Measurements from ENCODE around the gene SLC25A20.
"Not testable (repeated sequence)": the region's sequence is repeated elsewhere in the genome, so short reads cannot be mapped to it uniquely, and the experiment has no call there.

Gene SLC25A20

GRCh38 chr3:48832684-48833083, 66.0 kb downstream of the SLC25A20 start:
- CTCF ChIA-PET = no interaction called here
- no peak for TF ChIP-seq CTCF (conservative IDR thresholded peaks at IDR 0.05; ENCODE audit: low read depth)
- POLR2A ChIA-PET (ENCODE audit: low non-redundant PET) = no interaction called here
- DNase-seq (ENCODE audit: low spot score) = no peak
- no peak overlapping the region for H3K27ac ChIP-seq

GRCh38 chr3:48830715-48831114, 68.0 kb downstream of the SLC25A20 start:
- CTCF ChIA-PET = no interaction called here
- POLR2A ChIA-PET (ENCODE audit: low non-redundant PET) = no interaction called here
- H3K27ac ChIP-seq = no peak overlapping the region
- no peak for TF ChIP-seq CTCF (conservative IDR thresholded peaks at IDR 0.05; ENCODE audit: low read depth)
- DNase-seq (ENCODE audit: low spot score) = no peak

GRCh38 chr3:48829525-48829924, 69.2 kb downstream of the SLC25A20 start:
- POLR2A ChIA-PET (ENCODE audit: low non-redundant PET); CTCF ChIA-PET; DNase-seq (ENCODE audit: low spot score); H3K27ac ChIP-seq: not testable (repeated sequence)

GRCh38 chr3:48827874-48828273, 70.8 kb downstream of the SLC25A20 start:
- CTCF ChIA-PET = interaction anchor here (0.6 kb wide), 1 partner anchor 78 kb away, joined by 4 read pairs; no protein-coding TSS in a partner anchor
- H3K27ac ChIP-seq; POLR2A ChIA-PET (ENCODE audit: low non-redundant PET); DNase-seq (ENCODE audit: low spot score): not testable (repeated sequence)

- ChIA-PET POLR2A (ENCODE audit: low non-redundant PET) (no interaction called here), CTCF (no interaction called here)
- no peak overlapping the region for H3K27ac ChIP-seq
- no peak for DNase-seq (ENCODE audit: low spot score)
- TF ChIP-seq CTCF (conservative IDR thresholded peaks at IDR 0.05; ENCODE audit: low read depth) = no peak
These were observed 72.2 kb downstream of the SLC25A20 start for GRCh38 chr3:48826451-48826850.

GRCh38 chr3:48820612-48821324, 77.9 kb downstream of the SLC25A20 start:
- TF ChIP-seq CTCF (conservative IDR thresholded peaks at IDR 0.05; ENCODE audit: low read depth) = no peak
- no peak for DNase-seq (ENCODE audit: low spot score)
- ChIA-PET POLR2A (ENCODE audit: low non-redundant PET) (no interaction called here), CTCF (interaction anchor here (0.6 kb wide), 1 partner anchor 13 kb away, joined by 8 read pairs; no protein-coding TSS in a partner anchor)
- no peak overlapping the region for H3K27ac ChIP-seq

GRCh38 chr3:48819234-48820221, 79.2 kb downstream of the SLC25A20 start:
- POLR2A ChIA-PET (ENCODE audit: low non-redundant PET) = no interaction called here
- no peak for DNase-seq (ENCODE audit: low spot score)
- CTCF ChIA-PET = no interaction called here
- H3K27ac ChIP-seq = no peak overlapping the region
- no peak for TF ChIP-seq CTCF (conservative IDR thresholded peaks at IDR 0.05; ENCODE audit: low read depth)

Measured in RWPE1 (cell line).